GM18498 (cell line): ENCODE data around the gene MRS2.
"Not testable (repeated sequence)": the region's sequence is repeated elsewhere in the genome, so short reads cannot be mapped to it uniquely, and the experiment has no call there.

ENCODE experiments used
- ATAC-seq: cut with Tn5 transposase; IDR thresholded peaks from one replicate; pipeline ENCODE4 v1.9.1; 2021; ENCODE audit warnings: mild to moderate bottlenecking, moderate library complexity; ENCODE audit not compliant: unreplicated experiment

The MRS2 gene, protein sequence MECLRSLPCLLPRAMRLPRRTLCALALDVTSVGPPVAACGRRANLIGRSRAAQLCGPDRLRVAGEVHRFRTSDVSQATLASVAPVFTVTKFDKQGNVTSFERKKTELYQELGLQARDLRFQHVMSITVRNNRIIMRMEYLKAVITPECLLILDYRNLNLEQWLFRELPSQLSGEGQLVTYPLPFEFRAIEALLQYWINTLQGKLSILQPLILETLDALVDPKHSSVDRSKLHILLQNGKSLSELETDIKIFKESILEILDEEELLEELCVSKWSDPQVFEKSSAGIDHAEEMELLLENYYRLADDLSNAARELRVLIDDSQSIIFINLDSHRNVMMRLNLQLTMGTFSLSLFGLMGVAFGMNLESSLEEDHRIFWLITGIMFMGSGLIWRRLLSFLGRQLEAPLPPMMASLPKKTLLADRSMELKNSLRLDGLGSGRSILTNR

GRCh38 chr6:24402697-24403500, at the start of gene MRS2:
Gene MRS2 (plus strand): TSS chr6:24402936. CDS start chr6:24403047, 111 bp downstream.
- peak; percentile 97 for ATAC-seq

DNA sequence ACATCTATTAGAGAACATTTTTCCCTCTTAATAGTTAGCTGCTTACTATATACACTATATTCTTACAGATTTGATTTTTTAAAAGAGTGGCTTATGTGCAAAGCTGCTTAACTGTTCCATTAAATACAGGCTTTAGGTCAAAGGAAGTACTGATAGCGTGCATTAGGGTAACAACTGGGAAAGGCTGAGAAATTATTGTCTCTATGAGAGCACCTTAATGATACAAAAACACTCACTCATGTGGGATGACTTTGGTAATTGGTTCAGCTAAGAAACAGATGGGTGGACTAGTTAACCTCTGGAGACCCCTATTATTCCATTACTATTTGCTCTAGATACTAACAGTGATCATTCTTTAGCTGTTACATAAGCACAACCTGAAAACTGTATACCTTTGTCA, 48.9 kb upstream of the MRS2 start:
- no peak for ATAC-seq

DNA sequence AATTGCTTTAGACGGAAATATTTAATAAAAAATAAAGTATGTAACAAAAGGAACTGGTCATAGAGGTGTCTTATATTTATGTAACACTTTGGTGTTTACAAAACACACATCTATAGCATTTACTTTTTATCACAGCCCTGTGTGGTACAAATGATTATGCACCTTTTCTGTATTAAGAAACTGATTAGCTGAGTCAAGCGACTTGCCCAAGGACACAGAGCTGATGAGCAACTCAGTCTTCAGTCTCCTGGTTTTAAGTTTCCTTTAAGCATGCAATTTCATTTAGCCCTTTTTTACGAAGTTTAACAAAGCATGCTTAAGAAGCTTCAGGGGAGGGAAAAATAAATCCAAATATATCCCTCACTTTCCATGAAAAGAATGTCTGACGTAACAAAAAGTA, 47.3 kb upstream of the MRS2 start:
- no peak for ATAC-seq

GRCh38 chr6:24356310-24356973, 46.3 kb upstream of the MRS2 start:
- no peak for ATAC-seq

- no peak for ATAC-seq
These were observed 45.2 kb upstream of the MRS2 start, which contains the start of gene DCDC2 for GRCh38 chr6:24357336-24358218. Gene DCDC2 (minus strand): TSS chr6:24358059. CDS start chr6:24357750, 309 bp downstream.

DNA sequence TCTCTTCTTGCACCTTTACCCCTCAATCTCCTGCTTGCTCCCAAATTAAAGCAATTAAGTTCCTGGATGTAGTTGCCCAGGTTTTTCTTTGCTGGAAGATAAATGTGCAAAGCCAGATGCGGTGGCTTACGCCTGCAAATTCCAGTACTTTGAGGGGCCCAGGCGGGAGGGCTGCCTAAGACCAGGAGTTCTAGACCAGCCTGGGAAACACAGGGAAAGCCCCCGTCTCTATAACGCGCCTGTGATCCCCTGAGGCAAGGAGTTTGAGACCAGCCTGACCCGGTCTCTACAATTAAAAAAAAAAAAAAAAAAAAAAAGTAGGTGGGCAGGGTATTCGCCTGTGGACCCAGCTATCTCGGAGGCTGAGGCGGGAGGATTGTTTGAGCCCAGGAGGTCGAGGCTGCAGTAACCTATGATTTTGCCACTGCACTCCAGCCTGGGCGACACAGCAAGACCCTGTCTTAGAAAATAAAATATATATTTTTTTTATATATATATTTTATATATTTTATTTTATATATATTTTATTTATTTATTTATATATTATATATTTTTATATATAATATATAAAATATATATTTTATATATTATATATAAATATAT, 44.4 kb upstream of the MRS2 start:
- no peak for ATAC-seq

GRCh38 chr6:24359640-24360454, 42.9 kb upstream of the MRS2 start:
- ATAC-seq: peak; percentile 91

- not testable (repeated sequence) for ATAC-seq
These were observed 40.4 kb upstream of the MRS2 start for GRCh38 chr6:24362363-24362762.

DNA sequence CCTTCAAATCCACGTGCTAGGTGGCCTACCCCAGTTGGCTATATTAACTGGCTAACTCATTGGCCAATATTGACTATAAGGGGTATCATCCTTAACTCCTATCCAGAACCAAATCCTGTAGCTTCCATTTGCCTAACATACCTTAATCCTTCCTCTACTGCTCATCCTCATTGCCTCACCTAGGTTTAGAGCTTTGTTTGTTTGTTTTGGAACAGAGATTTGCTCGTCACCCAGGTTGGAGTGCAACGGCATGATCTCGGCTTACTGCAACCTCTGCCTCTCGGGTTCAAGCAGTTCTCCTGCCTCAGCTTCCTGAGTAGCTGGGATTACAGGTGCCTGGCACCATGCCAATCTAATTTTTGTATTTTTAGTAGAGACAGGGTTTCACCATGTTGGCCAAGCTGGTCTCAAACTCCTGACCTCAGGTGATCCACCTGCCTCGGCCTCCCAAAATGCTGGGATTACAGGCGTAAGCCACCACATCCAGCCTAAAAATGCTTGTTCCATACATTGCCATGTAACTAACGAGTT, 37.6 kb upstream of the MRS2 start:
- not testable (repeated sequence) for ATAC-seq

DNA sequence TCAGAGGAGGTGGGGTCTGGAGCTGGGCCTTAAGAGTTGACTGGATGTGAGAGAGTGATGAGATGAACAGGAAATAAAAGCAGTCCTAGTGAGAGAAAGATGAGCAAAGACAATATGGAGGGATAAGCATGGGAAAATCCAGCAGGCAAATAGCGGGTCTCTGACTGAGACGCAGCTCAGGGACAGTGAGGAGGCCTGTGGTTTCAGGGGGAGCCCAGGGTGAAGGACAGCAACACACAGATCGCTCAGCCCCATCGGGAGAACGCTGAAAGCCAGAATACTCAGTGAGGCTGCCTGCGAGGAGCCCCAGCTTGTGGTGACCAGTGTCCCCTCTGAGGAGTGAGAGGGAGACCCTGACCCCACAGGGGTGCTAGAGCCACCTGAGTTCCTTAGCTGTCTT, 28.1 kb upstream of the MRS2 start:
- ATAC-seq: no peak

- ATAC-seq: no peak
These were observed 25.9 kb upstream of the MRS2 start for GRCh38 chr6:24376871-24377270.

DNA sequence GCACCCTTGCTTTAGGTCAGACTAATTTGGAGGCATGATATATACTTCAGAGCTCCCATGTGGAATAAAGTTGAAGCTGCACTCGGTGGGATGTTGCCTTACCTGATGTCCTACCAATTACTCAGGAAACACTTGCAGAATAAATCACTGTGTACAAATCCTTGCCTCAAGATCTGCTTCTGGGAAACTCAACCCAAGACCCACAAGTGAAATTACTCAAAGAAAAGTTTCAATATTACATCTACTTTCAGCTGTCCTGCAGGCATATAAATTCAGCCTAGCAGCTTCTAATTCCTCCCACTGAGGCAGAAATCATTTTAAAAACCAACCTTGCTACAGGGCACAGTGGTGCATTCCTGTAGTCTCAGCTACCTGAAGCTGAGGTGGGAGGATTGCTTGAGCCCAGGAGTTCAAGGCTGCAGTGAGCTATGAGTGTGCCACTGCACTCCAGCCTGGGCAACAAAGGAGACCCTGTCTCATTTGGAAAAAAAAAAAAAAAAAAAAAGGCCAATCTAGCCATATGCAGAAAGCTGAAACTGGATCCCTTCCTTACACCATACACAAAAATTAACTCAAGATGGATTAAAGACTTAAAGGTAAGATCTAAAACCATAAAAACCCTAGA, 24.2 kb upstream of the MRS2 start:
- peak; percentile 52 for ATAC-seq

DNA sequence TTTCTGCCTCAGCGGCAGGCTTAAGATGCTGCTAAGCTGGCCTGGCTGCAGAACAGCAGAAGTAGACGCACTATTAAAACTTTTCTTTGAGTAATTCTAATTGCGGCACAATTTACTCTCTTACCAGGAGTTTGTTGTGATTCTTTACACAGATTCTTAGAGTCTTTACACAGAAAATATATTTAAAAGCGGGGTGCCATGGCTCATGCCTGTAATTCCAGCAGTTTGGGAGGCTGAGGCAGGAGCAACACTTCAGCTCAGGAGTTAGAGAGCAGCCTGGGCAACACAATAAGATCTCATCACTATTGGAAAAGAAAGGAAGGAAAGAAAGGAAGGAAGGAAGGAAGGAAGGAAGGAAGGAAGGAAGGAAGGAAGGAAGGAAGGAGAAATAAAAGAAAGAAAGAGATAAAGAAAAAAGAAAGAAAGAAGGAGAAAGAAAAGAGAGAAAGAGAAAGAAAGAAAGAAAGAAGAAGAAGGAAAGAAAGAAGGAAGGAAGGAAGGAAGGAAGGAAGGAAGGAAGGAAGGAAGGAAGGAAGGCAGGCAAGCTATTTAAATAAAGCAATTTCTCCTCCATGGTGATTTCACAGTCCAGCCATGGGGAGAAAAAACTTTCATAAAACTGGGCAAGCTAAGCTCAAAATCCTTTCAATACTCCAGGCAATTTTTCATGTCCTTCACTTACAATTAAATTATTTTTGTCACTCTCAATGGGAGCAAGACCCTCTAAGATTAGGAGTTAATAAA, 21.1 kb upstream of the MRS2 start:
- no peak for ATAC-seq

- ATAC-seq: no peak
These were observed 20.6 kb upstream of the MRS2 start for GRCh38 chr6:24382220-24382540.

GRCh38 chr6:24382891-24383494, 19.7 kb upstream of the MRS2 start:
- not testable (repeated sequence) for ATAC-seq

- not testable (repeated sequence) for ATAC-seq
These were observed 18.2 kb upstream of the MRS2 start for GRCh38 chr6:24384369-24385130.
